Neural cell (in vitro differentiated cells): Measurements from ENCODE around the gene KMT2B.

ENCODE experiments used
- CTCF ChIP-seq: fragments of 450-650 bp; IDR thresholded peaks from 2 replicates; pipeline ENCODE4 v1.5.1; 2014; ENCODE audit warnings: antibody characterized with exemption, mild to moderate bottlenecking, moderate library complexity; ENCODE audit not compliant: poor library complexity, severe bottlenecking
- EP300 ChIP-seq: fragments of 450-650 bp; conservative IDR thresholded peaks from 2 replicates; pipeline ENCODE4 v1.6.1; 2014; ENCODE audit warnings: antibody characterized with exemption, mild to moderate bottlenecking, moderate library complexity; ENCODE audit not compliant: poor library complexity, severe bottlenecking
- EZH2 ChIP-seq: fragments of 200-600, 300-800 bp; shearing (Covaris generic), sonication (generic); IDR thresholded peaks from 2 replicates; pipeline ENCODE4 v1.6.1; 2014; ENCODE audit warnings: antibody characterized with exemption, low read length, borderline replicate concordance, mild to moderate bottlenecking; ENCODE audit not compliant: insufficient read depth, poor library complexity, severe bottlenecking
- MXI1 ChIP-seq: fragments of 450-650 bp; conservative IDR thresholded peaks from 2 replicates; pipeline ENCODE4 v1.6.1; 2014; ENCODE audit warnings: antibody characterized with exemption, mild to moderate bottlenecking; ENCODE audit not compliant: poor library complexity, severe bottlenecking
- POLR2AphosphoS5 ChIP-seq: IDR thresholded peaks from 2 replicates; pipeline ENCODE4 v1.6.1; 2012
- RAD21 ChIP-seq: fragments of 450-650 bp; conservative IDR thresholded peaks from 2 replicates; pipeline ENCODE4 v1.6.1; 2014; ENCODE audit warnings: antibody characterized with exemption, mild to moderate bottlenecking, moderate library complexity
- REST ChIP-seq: IDR thresholded peaks from 2 replicates; pipeline ENCODE4 v1.6.1; 2012; ENCODE audit warnings: borderline replicate concordance
- TAF1 ChIP-seq: IDR thresholded peaks from 2 replicates; pipeline ENCODE4 v1.6.1; 2012; ENCODE audit warnings: low read depth

GRCh38 chr19:35776102-35776788 lies 58.4 kb downstream of the KMT2B start:
- no peak for TF ChIP-seq CTCF
- peak; percentile 71 for TF ChIP-seq MXI1
- TF ChIP-seq TAF1 = peak; percentile 39
- TF ChIP-seq EP300 = no peak
- no peak for TF ChIP-seq REST
- TF ChIP-seq RAD21 = no peak
- no peak for TF ChIP-seq EZH2
- no peak for TF ChIP-seq POLR2AphosphoS5
